WTC11 (cell line): ENCODE results near the gene KMT2D.

Experiments used
- AR ChIP-seq: fragments of 250-450 bp; sonication (Bioruptor Pico); IDR thresholded peaks from 2 replicates; pipeline ENCODE4 v1.9.0; 2021; ENCODE audit warnings: mild to moderate bottlenecking
- CTCF ChIP-seq: fragments of 200-600 bp; IDR thresholded peaks from 2 replicates; pipeline ENCODE4 v1.8.0; 2022; ENCODE audit warnings: antibody characterized with exemption
- E2F1 ChIP-seq: sonication (generic); formaldehyde crosslinking; IDR thresholded peaks from 2 replicates; pipeline ENCODE4 v1.8.0; 2022; ENCODE audit warnings: mild to moderate bottlenecking, missing genetic modification reagents
- JAZF1 ChIP-seq: fragments of 250-450 bp; sonication (Bioruptor Pico); IDR thresholded peaks from 2 replicates; pipeline ENCODE4 v1.9.0; 2021; ENCODE audit warnings: moderate library complexity, mild to moderate bottlenecking, inconsistent platforms
- NFYB ChIP-seq: sonication (generic); formaldehyde crosslinking; conservative IDR thresholded peaks from 2 replicates; pipeline ENCODE4 v1.8.0; 2022; ENCODE audit warnings: low read depth, missing genetic modification reagents
- USF1 ChIP-seq: sonication (generic); formaldehyde crosslinking; IDR thresholded peaks from 2 replicates; pipeline ENCODE4 v1.8.0; 2022; ENCODE audit warnings: mild to moderate bottlenecking, missing genetic modification reagents
- ZBTB43 ChIP-seq: sonication (generic); formaldehyde crosslinking; IDR thresholded peaks from 2 replicates; pipeline ENCODE4 v1.8.1; 2023; ENCODE audit warnings: mild to moderate bottlenecking, missing genetic modification reagents

- no peak for TF ChIP-seq E2F1
- no peak for TF ChIP-seq CTCF
- no peak for TF ChIP-seq ZBTB43
- no peak for TF ChIP-seq NFYB (CRISPR knock-in tag)
- TF ChIP-seq AR (CRISPR knock-in tag), result no peak
- TF ChIP-seq USF1, result no peak
- TF ChIP-seq JAZF1 (CRISPR knock-in tag), result no peak
Measured at GRCh38 chr12:49026678-49027480, 33.7 kb downstream of the KMT2D start.
